ENCODE results near the gene ANKRD9.

Gene ANKRD9, protein sequence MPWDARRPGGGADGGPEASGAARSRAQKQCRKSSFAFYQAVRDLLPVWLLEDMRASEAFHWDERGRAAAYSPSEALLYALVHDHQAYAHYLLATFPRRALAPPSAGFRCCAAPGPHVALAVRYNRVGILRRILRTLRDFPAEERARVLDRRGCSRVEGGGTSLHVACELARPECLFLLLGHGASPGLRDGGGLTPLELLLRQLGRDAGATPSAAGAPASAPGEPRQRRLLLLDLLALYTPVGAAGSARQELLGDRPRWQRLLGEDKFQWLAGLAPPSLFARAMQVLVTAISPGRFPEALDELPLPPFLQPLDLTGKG

DNA sequence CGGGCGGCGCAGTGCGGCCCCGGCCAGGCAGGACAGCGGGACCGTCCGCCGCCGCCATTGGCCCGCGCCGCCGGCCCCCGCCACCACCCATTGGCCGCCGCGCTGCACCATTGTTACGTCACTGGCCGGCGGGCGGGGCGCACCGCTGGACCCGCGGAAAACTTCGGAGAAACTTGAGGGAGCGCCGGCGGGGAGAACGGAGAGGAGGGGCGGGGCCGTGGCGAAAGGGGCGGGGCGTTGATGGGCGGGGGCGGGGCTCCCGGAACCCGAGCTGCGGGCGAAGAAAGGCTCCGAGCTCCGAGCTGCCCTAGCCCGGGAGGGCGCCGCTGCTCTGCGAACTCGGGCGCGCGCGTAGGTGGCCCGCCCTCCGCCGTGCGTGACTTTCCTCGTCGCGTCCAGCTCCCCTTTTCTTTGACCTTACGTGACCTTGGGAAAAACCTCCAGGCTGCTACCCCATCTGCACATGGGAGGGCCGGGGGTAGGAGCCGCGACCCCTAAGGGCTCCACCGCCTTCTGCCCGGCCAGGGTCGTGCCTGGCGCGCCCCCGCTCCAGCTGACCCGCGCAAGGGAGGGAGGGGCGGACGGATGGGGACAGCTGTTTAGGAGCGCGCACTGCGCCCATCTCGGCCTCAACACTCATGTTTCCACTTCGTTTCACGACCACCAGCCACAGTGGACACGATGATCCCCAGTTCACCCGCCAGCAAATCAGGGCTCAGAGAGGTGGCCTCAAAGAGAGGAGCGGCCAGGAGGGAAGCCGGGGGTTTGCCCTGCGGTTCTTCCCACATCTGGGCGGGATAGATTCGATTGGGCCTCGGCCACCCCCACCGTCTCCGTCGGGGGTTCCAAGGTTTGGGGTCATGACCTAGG lies at the start of gene ANKRD9:
Gene ANKRD9 (minus strand): TSS at position 31 of the 870 bp plus-strand sequence. CDS start 1,887 bp downstream, outside the sequence.
- Mint-ChIP-seq H3K36me3 (ENCODE audit: low read depth) (peaks cover 5% of the 10 kb centered on the region), H3K4me3 (peak within 1 kb of the TSS; percentile 83), H3K27me3 (ENCODE audit: low read depth, poor library complexity) (peaks cover 8% of the 10 kb centered on the region), H3K27ac (no peak within 1 kb of the TSS), H3K9me3 (no peaks in the 10 kb centered on the region), H3K4me1 (peaks cover 37% of the 10 kb centered on the region)
- peak; percentile 98 for DNase-seq
- TF ChIP-seq, protein P1, sequence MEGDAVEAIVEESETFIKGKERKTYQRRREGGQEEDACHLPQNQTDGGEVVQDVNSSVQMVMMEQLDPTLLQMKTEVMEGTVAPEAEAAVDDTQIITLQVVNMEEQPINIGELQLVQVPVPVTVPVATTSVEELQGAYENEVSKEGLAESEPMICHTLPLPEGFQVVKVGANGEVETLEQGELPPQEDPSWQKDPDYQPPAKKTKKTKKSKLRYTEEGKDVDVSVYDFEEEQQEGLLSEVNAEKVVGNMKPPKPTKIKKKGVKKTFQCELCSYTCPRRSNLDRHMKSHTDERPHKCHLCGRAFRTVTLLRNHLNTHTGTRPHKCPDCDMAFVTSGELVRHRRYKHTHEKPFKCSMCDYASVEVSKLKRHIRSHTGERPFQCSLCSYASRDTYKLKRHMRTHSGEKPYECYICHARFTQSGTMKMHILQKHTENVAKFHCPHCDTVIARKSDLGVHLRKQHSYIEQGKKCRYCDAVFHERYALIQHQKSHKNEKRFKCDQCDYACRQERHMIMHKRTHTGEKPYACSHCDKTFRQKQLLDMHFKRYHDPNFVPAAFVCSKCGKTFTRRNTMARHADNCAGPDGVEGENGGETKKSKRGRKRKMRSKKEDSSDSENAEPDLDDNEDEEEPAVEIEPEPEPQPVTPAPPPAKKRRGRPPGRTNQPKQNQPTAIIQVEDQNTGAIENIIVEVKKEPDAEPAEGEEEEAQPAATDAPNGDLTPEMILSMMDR (IDR thresholded peaks at IDR 0.05) = no peak

DNA sequence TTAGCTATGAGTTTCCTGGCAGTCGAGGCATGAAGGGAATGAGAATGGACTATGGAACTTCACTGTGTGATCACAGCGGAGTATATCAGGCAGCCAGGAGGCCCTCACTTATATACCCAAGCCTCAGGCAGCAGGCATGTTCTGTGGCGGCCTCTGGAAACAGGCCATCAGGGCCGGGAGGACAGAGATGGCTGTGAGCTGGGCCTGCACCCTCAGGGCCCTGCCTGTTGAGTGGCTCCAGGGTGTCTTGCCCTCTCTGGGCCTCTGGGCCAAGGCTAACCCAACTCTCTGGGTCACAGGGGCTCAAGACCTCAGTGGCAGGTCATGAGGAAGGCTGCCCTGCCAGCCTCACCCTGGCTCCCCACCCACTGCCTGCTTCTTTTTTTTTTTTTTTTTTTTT lies 49.0 kb upstream of the ANKRD9 start:
- TF ChIP-seq, protein P1 (IDR thresholded peaks at IDR 0.05) = no peak
- H3K4me3 Mint-ChIP-seq = no peak overlapping the region
- H3K4me1 Mint-ChIP-seq = no peaks in the 10 kb centered on the region
- H3K27ac Mint-ChIP-seq = no peak overlapping the region
- peaks cover 5% of the 10 kb centered on the region for H3K9me3 Mint-ChIP-seq
- H3K36me3 Mint-ChIP-seq (ENCODE audit: low read depth) = no peaks in the 10 kb centered on the region
- H3K27me3 Mint-ChIP-seq (ENCODE audit: low read depth, poor library complexity) = no peaks in the 10 kb centered on the region
- no peak for DNase-seq

DNA sequence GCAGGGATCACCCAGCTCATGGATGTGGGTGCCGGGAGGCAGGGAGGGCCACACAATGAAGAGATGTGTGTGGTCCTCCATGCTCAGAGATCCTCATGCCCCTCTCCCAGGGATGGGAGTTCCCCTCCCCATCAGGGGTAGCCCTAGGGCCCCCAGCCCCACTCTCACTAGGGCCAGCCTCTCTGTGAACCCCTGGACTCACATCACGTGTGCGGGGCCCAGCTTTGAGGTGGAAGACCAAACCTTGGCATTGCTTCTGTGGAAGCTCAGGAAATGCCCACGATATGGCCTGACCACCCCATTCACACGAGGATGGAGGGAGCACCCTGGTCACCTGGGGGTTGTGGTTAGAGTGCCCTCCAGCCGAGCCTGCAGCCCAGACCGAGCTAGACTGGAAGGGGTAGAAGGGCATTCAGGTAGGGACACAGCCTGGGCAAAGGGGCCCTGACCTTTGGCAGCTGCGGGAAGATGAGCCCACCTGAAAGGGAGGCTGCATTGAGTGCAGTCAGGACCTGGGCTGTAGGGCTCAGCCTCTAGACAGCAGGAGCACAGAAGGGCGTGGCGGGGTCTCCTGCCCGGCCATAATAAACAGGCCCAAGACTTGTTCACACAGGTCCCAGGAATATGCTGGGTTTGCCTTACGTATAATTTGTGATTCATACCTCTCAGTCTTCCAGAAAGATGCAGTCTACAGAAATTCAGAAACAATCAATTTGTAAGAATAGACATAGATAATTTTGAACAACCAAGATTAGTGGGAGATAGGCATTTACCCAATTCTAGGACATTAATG lies 48.1 kb upstream of the ANKRD9 start:
- TF ChIP-seq, protein P1 (IDR thresholded peaks at IDR 0.05) = no peak
- Mint-ChIP-seq H3K9me3 (no peaks in the 10 kb centered on the region), H3K27me3 (ENCODE audit: low read depth, poor library complexity) (no peaks in the 10 kb centered on the region), H3K4me3 (no peak overlapping the region), H3K27ac (no peak overlapping the region), H3K36me3 (ENCODE audit: low read depth) (no peaks in the 10 kb centered on the region), H3K4me1 (peaks cover 7% of the 10 kb centered on the region)
- DNase-seq = no peak

DNA sequence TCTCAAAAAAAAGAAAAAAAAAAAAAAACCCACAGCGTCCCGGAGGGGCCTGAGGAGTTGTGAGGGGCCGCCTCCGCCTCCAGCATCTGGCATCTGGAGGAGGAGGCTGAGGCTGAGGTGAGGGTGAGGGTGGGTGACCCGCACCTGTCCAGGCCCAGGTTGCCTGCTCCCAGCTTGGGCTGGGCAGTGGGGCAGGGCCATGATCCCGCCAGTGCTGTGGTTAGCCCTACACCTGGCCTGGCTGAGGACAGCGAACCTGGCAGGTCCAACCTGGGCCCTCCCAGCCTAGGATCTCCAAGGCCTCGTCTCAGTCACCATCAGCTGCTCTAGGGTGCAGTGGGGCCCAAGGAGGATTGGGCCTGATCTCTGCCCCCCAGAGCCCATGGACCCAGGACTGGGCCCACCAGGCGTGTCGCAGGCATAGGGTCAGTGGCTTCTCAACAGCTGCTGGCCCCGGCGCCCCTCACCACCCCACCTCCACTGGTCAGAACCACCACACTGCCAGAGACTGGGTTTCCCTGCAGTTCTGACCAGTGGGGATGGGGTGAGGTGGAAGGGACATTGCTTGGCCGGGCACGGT lies 46.6 kb upstream of the ANKRD9 start:
- TF ChIP-seq, protein P1 (IDR thresholded peaks at IDR 0.05) = no peak
- Mint-ChIP-seq H3K36me3 (ENCODE audit: low read depth) (no peaks in the 10 kb centered on the region), H3K4me3 (no peak overlapping the region), H3K9me3 (no peaks in the 10 kb centered on the region), H3K4me1 (peaks cover 14% of the 10 kb centered on the region), H3K27ac (no peak overlapping the region), H3K27me3 (ENCODE audit: low read depth, poor library complexity) (no peaks in the 10 kb centered on the region)
- DNase-seq = no peak

Data from nephron progenitor cell (in vitro differentiated cells).